SK-N-SH (cell line): ENCODE measurements around the gene SLC26A11. TPM values are rescaled to one million over a fixed set of nuclear protein-coding genes. Genes with fewer than 3 reads are reported as not detected.

Experiments used
- CTCF ChIA-PET: fragments of 300-600, 350-600 bp; formaldehyde crosslinking; extraction: SDS; loops from one replicate; lab custom pipeline; 2021; lab: Yijun Ruan, JAX
- POLR2A ChIA-PET: fragments of 350-600 bp; sonication (Branson Sonifier 250); formaldehyde crosslinking; extraction: SDS; loops from one replicate; lab custom pipeline; 2020; ENCODE audit warnings: antibody characterized with exemption, inconsistent platforms; lab: Yijun Ruan, JAX
- DNase-seq: peaks from one replicate; pipeline ENCODE4 v3.0.0; 2012
- H2AFZ ChIP-seq: fragments of 200-600 bp; sonication (generic); 2 replicates; pipeline ENCODE4 v1.8.1; 2016; ENCODE audit warnings: antibody characterized with exemption, mild to moderate bottlenecking, low read depth
- H3F3A ChIP-seq: fragments of 200-600 bp; sonication (generic); replicated peaks from 2 replicates; pipeline ENCODE3; 2016; ENCODE audit warnings: antibody characterized with exemption, mild to moderate bottlenecking; ENCODE audit not compliant: insufficient read depth
- H3K27ac ChIP-seq, 2 experiments: fragments of 200-500 bp in 1 of 2; fragments of 200-600 bp in 1 of 2; sonication (Bioruptor generic) in 1 of 2; sonication (generic), shearing (Covaris generic) in 1 of 2; 2 replicates each; pipeline versions ENCODE4 v1.5.1 to v1.6.1; 2014 to 2016; ENCODE audit warnings: low read depth in 2 of 2, inconsistent platforms in 1 of 2, low read length in 1 of 2, mild to moderate bottlenecking in 1 of 2, mixed read lengths in 1 of 2
- H3K27me3 ChIP-seq: fragments of 200-600 bp; sonication (generic), shearing (Covaris generic); 2 replicates; pipeline ENCODE4 v1.6.1; 2016; ENCODE audit warnings: mixed run types; ENCODE audit not compliant: insufficient read depth
- H3K36me3 ChIP-seq, 2 experiments: fragments of 200-500 bp in 1 of 2; fragments of 200-600 bp in 1 of 2; sonication (Bioruptor generic) in 1 of 2; sonication (generic) in 1 of 2; replicated peaks in 1 of 2; 2 replicates each; pipeline versions ENCODE3 to v1.5.1; 2014 to 2016; ENCODE audit warnings: low read length in 1 of 2, mild to moderate bottlenecking in 1 of 2; ENCODE audit not compliant: insufficient read depth in 2 of 2, control insufficient read depth in 1 of 2
- H3K4me1 ChIP-seq, 2 experiments: fragments of 200-500 bp in 1 of 2; fragments of 200-600 bp in 1 of 2; sonication (Bioruptor generic) in 1 of 2; sonication (generic), shearing (Covaris generic) in 1 of 2; 2 replicates each; pipeline versions ENCODE4 v1.5.1 to v1.6.1; 2014 to 2016; ENCODE audit warnings: low read depth in 1 of 2, low read length in 1 of 2, mixed run types in 1 of 2; ENCODE audit not compliant: insufficient read depth in 2 of 2, control insufficient read depth in 1 of 2
- H3K4me2 ChIP-seq: fragments of 200-600 bp; sonication (generic), shearing (Covaris generic); 2 replicates; pipeline ENCODE4 v1.6.1; 2017; ENCODE audit warnings: mixed run types
- H3K4me3 ChIP-seq, 2 experiments: fragments of 200-500 bp in 1 of 2; fragments of 200-600 bp in 1 of 2; sonication (Bioruptor generic) in 1 of 2; sonication (generic), shearing (Covaris generic) in 1 of 2; 2 replicates each; pipeline versions ENCODE4 v1.5.1 to v1.8.1; 2014 to 2016; ENCODE audit warnings: low read depth in 2 of 2, inconsistent platforms in 1 of 2, low read length in 1 of 2, mild to moderate bottlenecking in 1 of 2, mixed read lengths in 1 of 2, moderate library complexity in 1 of 2
- H3K79me2 ChIP-seq: fragments of 200-600 bp; sonication (generic); 2 replicates; pipeline ENCODE4 v1.8.1; 2017; ENCODE audit warnings: mild to moderate bottlenecking; ENCODE audit not compliant: insufficient read depth
- H3K9ac ChIP-seq: fragments of 200-600 bp; sonication (generic); 2 replicates; pipeline ENCODE4 v1.6.1; 2017; ENCODE audit warnings: mixed run types
- H3K9me2 ChIP-seq: fragments of 200-600 bp; sonication (generic); 2 replicates; pipeline ENCODE4 v1.6.1; 2017; ENCODE audit warnings: mixed run types
- H3K9me3 ChIP-seq: fragments of 200-600 bp; sonication (generic); 2 replicates; pipeline ENCODE4 v1.6.1; 2017; ENCODE audit warnings: mixed run types, mild to moderate bottlenecking, moderate library complexity
- H4K20me1 ChIP-seq: fragments of 200-600 bp; sonication (generic); 2 replicates; pipeline ENCODE4 v1.6.1; 2017; ENCODE audit warnings: mild to moderate bottlenecking, mixed run types; ENCODE audit not compliant: insufficient read depth
- EP300 ChIP-seq, 2 experiments: IDR thresholded peaks; 2 replicates each; pipeline versions ENCODE4 v1.4.0 to v1.6.1; 2012; ENCODE audit warnings: borderline replicate concordance in 1 of 2, low read depth in 1 of 2, low read length in 1 of 2
- FOSL2 ChIP-seq: IDR thresholded peaks from 2 replicates; pipeline ENCODE4 v1.4.0; 2012; ENCODE audit warnings: low read depth, mild to moderate bottlenecking, moderate library complexity, borderline replicate concordance
- FOXJ3 ChIP-seq: sonication (generic); formaldehyde crosslinking; IDR thresholded peaks from 2 replicates; pipeline ENCODE4 v1.5.1; 2020; ENCODE audit warnings: mild to moderate bottlenecking, missing genetic modification reagents
- GABPA ChIP-seq: IDR thresholded peaks from 2 replicates; pipeline ENCODE4 v1.4.0; 2012; ENCODE audit warnings: low read depth, mild to moderate bottlenecking
- GATA2 ChIP-seq: sonication (generic); formaldehyde crosslinking; IDR thresholded peaks from 2 replicates; pipeline ENCODE4 v1.5.0; 2020; ENCODE audit warnings: mild to moderate bottlenecking, missing genetic modification reagents
- MEF2A ChIP-seq: IDR thresholded peaks from 2 replicates; pipeline ENCODE4 v1.4.0; 2012; ENCODE audit warnings: low read depth, borderline replicate concordance
- NRF1 ChIP-seq: IDR thresholded peaks from 2 replicates; pipeline ENCODE4 v1.6.1; 2012; ENCODE audit warnings: low read depth, mild to moderate bottlenecking, low read length
- PBX3 ChIP-seq: IDR thresholded peaks from 2 replicates; pipeline ENCODE4; 2012
- RFX5 ChIP-seq: IDR thresholded peaks from 2 replicates; pipeline ENCODE4 v1.6.1; 2012; ENCODE audit warnings: mild to moderate bottlenecking, improper control_type of control experiment, low read length
- SIN3A ChIP-seq: IDR thresholded peaks from 2 replicates; pipeline ENCODE4 v1.6.1; 2012; ENCODE audit warnings: low read depth, mild to moderate bottlenecking, low read length, moderate library complexity, borderline replicate concordance
- SMC3 ChIP-seq: IDR thresholded peaks from 2 replicates; pipeline ENCODE4 v1.6.1; 2012; ENCODE audit warnings: low read depth, low read length, improper control_type of control experiment
- TAF1 ChIP-seq: IDR thresholded peaks from 2 replicates; pipeline ENCODE4 v1.6.1; 2012; ENCODE audit warnings: low read depth, mild to moderate bottlenecking, low read length, moderate library complexity, borderline replicate concordance
- TCF12 ChIP-seq: IDR thresholded peaks from 2 replicates; pipeline ENCODE4 v1.4.0; 2012
- USF1 ChIP-seq: IDR thresholded peaks from 2 replicates; pipeline ENCODE4 v1.4.0; 2012; ENCODE audit warnings: low read depth, borderline replicate concordance
- USF2 ChIP-seq: fragments of 150-350 bp; IDR thresholded peaks from 2 replicates; pipeline ENCODE4 v1.6.1; 2017; ENCODE audit warnings: antibody characterized with exemption, low read length, low read depth, borderline replicate concordance
- ZBTB33 ChIP-seq: IDR thresholded peaks from 2 replicates; pipeline ENCODE4 v1.4.0; 2012; ENCODE audit warnings: low read depth, borderline replicate concordance
- WGBS: methylation state at CpG from one replicate; pipeline ENCODE4 v1.1.6; 2017; ENCODE audit warnings: low lambda C conversion rate; 5-methylcytosine and 5-hydroxymethylcytosine counted together
- polyA plus RNA-seq, 3 experiments: library from polyadenylated mRNA; depleted of rRNA; stranded (reverse); fragments of >200 nt; gene quantifications; 2 replicates each; pipeline ENCODE4 v1.2.3, GENCODE V29; 2012

Gene SLC26A11
- polyA plus RNA-seq, 1 of the 3 experiments (the other 2 are of a cell fraction): 35.9 TPM

- no peak for DNase-seq
- POLR2A ChIA-PET: interaction anchor here (1.1 kb wide), 1 partner anchor 161 kb away, joined by 3 read pairs; the partner anchor contains the start of gene GAA
- Histone ChIP-seq H3K27ac (peak overlapping the region; percentile 11 to 75; a peak in 2 of 4 replicates), H3K9ac (peak overlapping the region; percentile 85; the same call in 1 of the 2 replicates), H3K9me2 (no peaks in the 10 kb centered on the region), H2AFZ (no peak overlapping the region), H3K9me3 (no peaks in the 10 kb centered on the region)
- WGBS: 70% methylated on average over 3 of the region's 3 CpGs
- CTCF ChIA-PET: interaction anchor here (1.7 kb wide), 1 partner anchor 99 kb away, joined by 4 read pairs; no protein-coding TSS in a partner anchor
- TF ChIP-seq TCF12: no peak
- no peak for TF ChIP-seq USF1
- no peak for TF ChIP-seq FOSL2
- TF ChIP-seq EP300 (IDR thresholded peaks at IDR 0.05; ENCODE audit: borderline replicate concordance in 1 of 2, low read depth in 1 of 2, low read length in 1 of 2): no peak
- no peak for TF ChIP-seq SMC3
- no peak for TF ChIP-seq GABPA
- TF ChIP-seq GATA2 (CRISPR knock-in tag): no peak
- no peak for TF ChIP-seq SIN3A
- TF ChIP-seq NRF1: no peak
- TF ChIP-seq, all 33 proteins: peak for 0
- H3K27me3 ChIP-seq: no peaks in the 10 kb centered on the region
- peaks cover 40% of the 10 kb centered on the region for H3K79me2 ChIP-seq
- peaks cover 13% of the 10 kb centered on the region in 2 experiments for H3K36me3 ChIP-seq
- H3K4me1 ChIP-seq: peaks cover 24 to 34% of the 10 kb centered on the region in 2 experiments; a peak in 3 of 4 replicates
- H3K4me3 ChIP-seq: peak overlapping the region; percentile 74 to 82; a peak in 3 of 4 replicates
- H3K4me2 ChIP-seq: peak overlapping the region; percentile 86
- H4K20me1 ChIP-seq: no peaks in the 10 kb centered on the region
- H3F3A ChIP-seq: peaks cover 25% of the 10 kb centered on the region
Measured at GRCh38 chr17:80262291-80262690, 42.1 kb downstream of the SLC26A11 start.

GRCh38 chr17:80262775-80263244, 42.6 kb downstream of the SLC26A11 start:
- Histone ChIP-seq H3K27me3 (no peaks in the 10 kb centered on the region), H3F3A (peaks cover 21% of the 10 kb centered on the region), H3K9ac (peak overlapping the region; percentile 85; the same call in 1 of the 2 replicates), H3K36me3 (peaks cover 13 to 18% of the 10 kb centered on the region in 2 experiments)
- 83% methylated on average over 8 of the region's 8 CpGs for WGBS
- TF ChIP-seq USF2 (no peak), FOXJ3 (CRISPR knock-in tag) (no peak), PBX3 (no peak), ZBTB33 (no peak), NRF1 (no peak), TAF1 (no peak), MEF2A (no peak), FOSL2 (no peak), RFX5 (no peak)
- TF ChIP-seq, all 33 proteins: peak for 0
- Histone ChIP-seq H3K79me2 (peaks cover 40% of the 10 kb centered on the region), H3K27ac (peak overlapping the region in 1 of 2 experiments; percentile 36; a peak in 1 of 4 replicates), H3K9me2 (no peaks in the 10 kb centered on the region), H3K9me3 (no peaks in the 10 kb centered on the region), H3K4me1 (peaks cover 24 to 34% of the 10 kb centered on the region in 2 experiments; a peak in 3 of 4 replicates), H3K4me2 (peak overlapping the region; percentile 86), H4K20me1 (no peaks in the 10 kb centered on the region), H3K4me3 (no peak overlapping the region), H2AFZ (no peak overlapping the region)
- ChIA-PET CTCF (interaction anchor here (1.7 kb wide), 1 partner anchor 98 kb away, joined by 4 read pairs; no protein-coding TSS in a partner anchor), POLR2A (interaction anchor here (0.9 kb wide), 1 partner anchor 117 kb away, joined by 3 read pairs; no protein-coding TSS in a partner anchor)
- no peak for DNase-seq
